Activated B cell treated with CpG ODN at 0.5 μM for 24 hours (primary cell): ENCODE data around the gene TMEM147. TPM values are rescaled to one million over a fixed set of nuclear protein-coding genes. Genes with fewer than 3 reads are reported as not detected.

Experiments used
- ATAC-seq: fragments of 200-7000 bp; cut with Tn5 transposase; one replicate; pipeline ENCODE4 v1.10.0; 2021; ENCODE audit warnings: low read depth, mild to moderate bottlenecking, moderate library complexity
- CTCF ChIA-PET: fragments of 350-600 bp; sonication (Branson Sonifier 250); formaldehyde crosslinking; loops from one replicate; lab custom pipeline; 2021; ENCODE audit warnings: antibody characterized with exemption; lab: Charles Lee
- POLR2A ChIA-PET: fragments of 350-600 bp; sonication (Branson Sonifier 250); formaldehyde crosslinking; loops from one replicate; lab custom pipeline; 2021; ENCODE audit warnings: antibody characterized with exemption; lab: Charles Lee
- DNase-seq: peaks from one replicate; pipeline ENCODE4 v3.0.0; 2022
- H3K27ac Mint-ChIP-seq: one replicate; pipeline ENCODE4 v1.8.0; 2020; ENCODE audit warnings: mixed read lengths
- H3K27me3 Mint-ChIP-seq: one replicate; pipeline ENCODE4 v1.8.0; 2021; ENCODE audit warnings: mixed read lengths
- H3K36me3 Mint-ChIP-seq: one replicate; pipeline ENCODE4 v1.8.0; 2021; ENCODE audit warnings: low read depth, mixed read lengths
- H3K4me1 Mint-ChIP-seq: one replicate; pipeline ENCODE4 v1.8.0; 2021; ENCODE audit warnings: mixed read lengths
- H3K4me3 Mint-ChIP-seq: one replicate; pipeline ENCODE4 v1.8.0; 2020; ENCODE audit warnings: mild to moderate bottlenecking, mixed read lengths
- H3K9me3 Mint-ChIP-seq: one replicate; pipeline ENCODE4 v1.8.0; 2020; ENCODE audit warnings: mixed read lengths
- CTCF ChIP-seq: fragments of 200-600 bp; IDR thresholded peaks from one replicate; pipeline ENCODE4 v1.8.0; 2022; ENCODE audit warnings: antibody characterized with exemption, mild to moderate bottlenecking
- intact Hi-C: fragments of 100-400 bp; cut with micrococcal nuclease; formaldehyde crosslinking; loops from one replicate; pipeline ENCODE4 v1.15.1; 2024
- total RNA-seq: library from RNA; stranded (reverse); gene quantifications from 2 replicates; pipeline ENCODE4 v1.2.3, GENCODE V29; 2022

Gene TMEM147
- total RNA-seq, 1 donor from 2014 or later = 46.9 TPM

GRCh38 chr19:35561436-35561835 lies 16.0 kb downstream of the TMEM147 start:
- DNase-seq (no peak), ATAC-seq (no peak)
- H3K27me3 Mint-ChIP-seq = peaks cover 57% of the 10 kb centered on the region
- H3K36me3 Mint-ChIP-seq = no peaks in the 10 kb centered on the region
- no peak overlapping the region for H3K27ac Mint-ChIP-seq
- CTCF ChIA-PET = no interaction called here
- H3K4me3 Mint-ChIP-seq = no peak overlapping the region
- POLR2A ChIA-PET = no interaction called here
- TF ChIP-seq CTCF = no peak
- intact Hi-C loops = no loop called here
- H3K4me1 Mint-ChIP-seq = peaks cover 21% of the 10 kb centered on the region
- H3K9me3 Mint-ChIP-seq = no peaks in the 10 kb centered on the region

- H3K36me3 Mint-ChIP-seq = no peaks in the 10 kb centered on the region
- ATAC-seq (no peak), DNase-seq (no peak)
- H3K4me1 Mint-ChIP-seq = peaks cover 17% of the 10 kb centered on the region
- intact Hi-C loops = no loop called here
- CTCF ChIA-PET = no interaction called here
- no peak overlapping the region for H3K27ac Mint-ChIP-seq
- H3K4me3 Mint-ChIP-seq = no peak overlapping the region
- POLR2A ChIA-PET = no interaction called here
- no peaks in the 10 kb centered on the region for H3K9me3 Mint-ChIP-seq
- H3K27me3 Mint-ChIP-seq = peaks cover 59% of the 10 kb centered on the region
- no peak for TF ChIP-seq CTCF
These were observed 16.9 kb downstream of the TMEM147 start for GRCh38 chr19:35562336-35562735.

- DNase-seq (no peak), ATAC-seq (no peak)
- H3K27ac Mint-ChIP-seq = no peak overlapping the region
- H3K27me3 Mint-ChIP-seq = peaks cover 54% of the 10 kb centered on the region
- H3K4me3 Mint-ChIP-seq = no peak overlapping the region
- TF ChIP-seq CTCF = no peak
- H3K36me3 Mint-ChIP-seq = no peaks in the 10 kb centered on the region
- intact Hi-C loops = no loop called here
- H3K9me3 Mint-ChIP-seq = no peaks in the 10 kb centered on the region
- ChIA-PET CTCF (no interaction called here), POLR2A (no interaction called here)
- H3K4me1 Mint-ChIP-seq = peaks cover 15% of the 10 kb centered on the region
These were observed 17.4 kb downstream of the TMEM147 start for GRCh38 chr19:35562776-35563175.

GRCh38 chr19:35563207-35563829 lies 17.9 kb downstream of the TMEM147 start, which contains the start of gene ATP4A:
ATP4A (minus strand) TSS chr19:35563658; CDS start chr19:35563629, 29 bp downstream.
- ChIA-PET CTCF (no interaction called here), POLR2A (interaction anchor here (0.9 kb wide), 1 partner anchor 185 kb away, joined by 5 read pairs; no protein-coding TSS in a partner anchor)

More at GRCh38 chr19:35563207-35563829, 17.9 kb downstream of the TMEM147 start, which contains the start of gene ATP4A:
- Mint-ChIP-seq H3K36me3 (no peaks in the 10 kb centered on the region), H3K4me3 (no peak within 1 kb of the TSS), H3K9me3 (no peaks in the 10 kb centered on the region), H3K27me3 (peaks cover 51% of the 10 kb centered on the region), H3K27ac (no peak within 1 kb of the TSS), H3K4me1 (peaks cover 13% of the 10 kb centered on the region)
- intact Hi-C loops = no loop called here
- TF ChIP-seq CTCF = no peak
- DNase-seq (no peak), ATAC-seq (no peak)
